OCI-M1 (cell line): ENCODE results near the gene DIO3.

Source experiments
- DNase-seq: peaks from one replicate; lab custom pipeline; 2025; lab: John Stamatoyannopoulos, UW

DIO3 gene

GRCh38 chr14:101598571-101599233, 37.4 kb downstream of the DIO3 start:
- DNase-seq: no peak

GRCh38 chr14:101599234-101599885, 38.1 kb downstream of the DIO3 start:
- DNase-seq: no peak

GRCh38 chr14:101600336-101600890, 39.1 kb downstream of the DIO3 start:
- no peak for DNase-seq

GRCh38 chr14:101600891-101601605, 39.8 kb downstream of the DIO3 start:
- DNase-seq: no peak

GRCh38 chr14:101601606-101602465, 40.5 kb downstream of the DIO3 start:
- no peak for DNase-seq

- no peak for DNase-seq
Observed at GRCh38 chr14:101602466-101602840, 41.2 kb downstream of the DIO3 start.

GRCh38 chr14:101603096-101603495, 41.8 kb downstream of the DIO3 start:
- no peak for DNase-seq

GRCh38 chr14:101604228-101604934, 43.1 kb downstream of the DIO3 start:
- DNase-seq: no peak

GRCh38 chr14:101604935-101605780, 43.9 kb downstream of the DIO3 start:
- DNase-seq: no peak

GRCh38 chr14:101605836-101606235, 44.5 kb downstream of the DIO3 start:
- DNase-seq: no peak
